GM19452 (cell line): Measurements from ENCODE around the gene KRTAP1-5.
"Not testable (repeated sequence)": the region's sequence is repeated elsewhere in the genome, so short reads cannot be mapped to it uniquely, and the experiment has no call there.

Experiments
- ATAC-seq: cut with Tn5 transposase; IDR thresholded peaks from one replicate; pipeline ENCODE4 v1.9.1; 2021; ENCODE audit not compliant: unreplicated experiment

Gene KRTAP1-5, protein sequence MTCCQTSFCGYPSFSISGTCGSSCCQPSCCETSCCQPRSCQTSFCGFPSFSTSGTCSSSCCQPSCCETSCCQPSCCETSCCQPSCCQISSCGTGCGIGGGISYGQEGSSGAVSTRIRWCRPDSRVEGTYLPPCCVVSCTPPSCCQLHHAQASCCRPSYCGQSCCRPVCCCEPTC

DNA sequence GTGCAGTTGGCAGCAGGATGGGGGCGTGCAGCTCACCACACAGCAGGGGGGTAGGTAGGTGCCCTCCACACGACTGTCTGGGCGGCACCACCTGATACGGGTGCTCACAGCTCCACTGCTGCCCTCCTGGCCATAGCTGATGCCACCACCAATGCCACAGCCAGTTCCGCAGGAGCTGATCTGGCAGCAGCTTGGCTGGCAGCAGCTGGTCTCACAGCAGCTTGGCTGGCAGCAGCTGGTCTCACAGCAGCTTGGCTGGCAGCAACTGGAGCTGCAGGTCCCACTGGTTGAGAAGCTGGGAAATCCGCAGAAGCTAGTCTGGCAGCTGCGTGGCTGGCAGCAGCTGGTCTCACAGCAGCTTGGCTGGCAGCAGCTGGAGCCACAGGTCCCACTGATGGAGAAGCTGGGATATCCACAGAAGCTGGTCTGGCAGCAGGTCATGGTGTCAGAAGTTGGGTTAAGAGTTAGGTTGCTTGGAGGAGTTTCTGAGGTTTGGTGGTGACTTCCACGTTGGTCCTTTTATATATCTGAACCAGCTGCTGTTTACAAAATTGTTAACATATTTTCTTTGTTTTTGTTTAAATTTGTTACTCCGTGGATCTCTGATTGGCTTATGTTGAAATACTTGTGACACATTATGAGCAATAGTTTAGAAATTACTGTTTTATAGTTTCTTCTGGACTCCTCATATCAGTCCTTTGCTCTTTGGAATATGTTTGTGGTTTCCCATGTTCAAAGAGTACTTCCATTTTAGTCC is at the start of gene KRTAP1-5:
Gene KRTAP1-5, minus strand, starts transcription at position 494 of the 757 bp plus-strand sequence. Its CDS starts 53 bp downstream, at position 441.
- no peak for ATAC-seq

DNA sequence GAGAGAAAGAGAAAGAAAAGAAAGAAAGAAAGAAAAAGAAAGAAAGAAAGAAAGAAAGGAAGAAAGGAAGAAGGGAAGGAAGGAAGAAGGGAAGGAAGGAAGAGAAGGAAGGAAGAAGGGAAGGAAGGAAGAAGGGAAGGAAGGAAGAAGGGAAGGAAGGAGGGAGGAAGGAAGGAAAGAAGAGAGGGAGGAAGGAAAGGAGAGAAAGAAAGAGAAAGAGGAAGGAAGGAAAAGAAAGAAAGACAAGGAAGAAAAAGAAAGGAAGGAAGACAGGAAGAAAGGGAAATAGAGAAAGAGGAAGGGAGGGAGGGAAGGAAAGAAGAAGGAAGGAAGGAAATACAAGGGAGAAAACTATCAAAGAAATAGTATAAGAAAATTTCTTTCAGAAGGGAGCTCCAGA is 49.8 kb upstream of the KRTAP1-5 start:
- no peak for ATAC-seq

DNA sequence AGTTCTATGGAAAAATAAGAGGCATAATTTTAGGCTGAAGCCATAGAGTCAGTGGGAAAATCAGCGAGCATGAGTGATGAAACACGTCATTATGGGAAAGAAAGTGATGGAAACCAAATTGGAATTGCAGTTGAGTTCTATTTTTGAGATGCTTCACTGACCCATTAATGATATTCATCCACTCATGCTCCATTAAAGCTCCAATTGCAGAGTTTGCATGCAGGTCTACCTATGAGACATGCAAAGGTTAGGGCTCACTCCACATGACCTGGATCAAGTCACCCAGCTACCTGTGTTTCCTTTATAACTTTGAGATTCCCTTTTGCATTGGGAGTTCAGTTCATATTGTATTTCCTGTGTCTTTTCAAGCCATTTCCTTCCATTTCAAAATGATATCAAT is 46.7 kb upstream of the KRTAP1-5 start:
- ATAC-seq: no peak

DNA sequence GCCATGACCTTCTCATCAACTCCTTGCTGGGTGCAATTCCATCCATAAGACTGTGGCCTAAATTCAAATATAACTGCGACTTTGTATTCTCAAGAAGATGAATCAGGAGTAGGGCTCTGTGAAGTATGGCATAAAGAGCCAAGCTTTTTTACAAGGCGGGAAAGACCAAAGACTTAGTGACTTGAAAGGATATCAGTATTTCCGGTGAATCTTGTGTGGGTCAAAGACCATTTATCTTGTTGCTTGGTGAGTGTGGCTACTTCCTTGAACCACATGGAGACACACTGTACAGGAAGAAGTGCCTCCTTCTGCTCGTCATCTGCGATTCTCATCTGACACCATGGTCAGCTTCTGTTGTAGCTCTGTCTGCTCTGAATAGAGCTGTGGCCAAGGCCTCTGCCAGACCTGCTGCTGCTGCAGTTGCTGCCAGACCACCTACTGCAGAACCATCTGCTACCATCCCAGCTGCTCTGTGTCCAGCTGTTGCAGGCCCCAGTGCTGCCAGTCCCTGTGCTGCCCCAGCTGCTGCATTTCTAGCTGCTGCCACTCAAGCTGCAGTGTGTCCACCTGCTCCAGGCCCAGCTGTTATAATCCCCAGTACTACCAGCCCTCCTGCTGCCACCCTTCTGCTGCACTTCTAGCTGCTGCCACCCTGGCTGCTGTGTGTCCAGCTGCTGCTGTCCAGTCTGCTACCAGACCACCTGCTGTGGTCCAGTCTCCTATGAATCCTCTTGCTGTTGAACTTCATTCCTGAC is 44.8 kb upstream of the KRTAP1-5 start:
- ATAC-seq: no peak

DNA sequence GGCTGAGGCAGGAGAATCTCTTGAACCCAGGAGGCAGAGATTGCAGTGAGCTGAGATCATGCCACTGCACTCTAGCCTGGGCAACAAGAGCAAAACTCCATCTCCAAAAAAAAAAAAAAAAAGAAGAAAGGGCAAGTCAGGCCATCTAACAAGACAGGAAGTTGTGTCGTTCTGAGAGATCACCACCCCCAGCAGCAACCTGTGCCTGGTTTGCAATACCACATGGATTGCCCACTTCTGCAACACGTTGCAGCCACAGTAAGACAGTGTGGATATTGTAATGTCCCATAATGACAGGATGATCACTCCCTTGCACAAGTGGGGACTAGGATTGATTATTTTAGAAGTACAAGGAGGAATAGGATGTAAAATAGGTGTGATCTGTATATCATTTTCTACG is 42.0 kb upstream of the KRTAP1-5 start:
- no peak for ATAC-seq

DNA sequence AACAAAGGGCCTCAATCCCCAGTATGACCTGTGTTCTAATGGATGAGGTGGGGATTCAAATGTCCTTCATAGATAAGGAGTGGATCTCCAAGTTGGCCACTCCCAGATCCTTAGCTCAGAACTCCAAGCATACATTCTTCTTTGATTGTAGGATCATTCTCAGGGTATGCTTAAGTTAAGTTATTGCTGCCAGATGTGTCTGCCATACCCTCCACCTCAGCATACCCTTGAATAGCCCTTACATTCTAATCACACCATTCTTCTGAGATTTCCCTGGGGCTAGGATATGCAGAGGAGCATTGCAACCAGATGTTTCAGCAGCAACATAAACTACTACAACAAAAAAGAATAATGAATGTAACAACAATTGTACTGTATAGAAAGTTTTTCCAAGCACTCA is 40.3 kb upstream of the KRTAP1-5 start:
- ATAC-seq: no peak

DNA sequence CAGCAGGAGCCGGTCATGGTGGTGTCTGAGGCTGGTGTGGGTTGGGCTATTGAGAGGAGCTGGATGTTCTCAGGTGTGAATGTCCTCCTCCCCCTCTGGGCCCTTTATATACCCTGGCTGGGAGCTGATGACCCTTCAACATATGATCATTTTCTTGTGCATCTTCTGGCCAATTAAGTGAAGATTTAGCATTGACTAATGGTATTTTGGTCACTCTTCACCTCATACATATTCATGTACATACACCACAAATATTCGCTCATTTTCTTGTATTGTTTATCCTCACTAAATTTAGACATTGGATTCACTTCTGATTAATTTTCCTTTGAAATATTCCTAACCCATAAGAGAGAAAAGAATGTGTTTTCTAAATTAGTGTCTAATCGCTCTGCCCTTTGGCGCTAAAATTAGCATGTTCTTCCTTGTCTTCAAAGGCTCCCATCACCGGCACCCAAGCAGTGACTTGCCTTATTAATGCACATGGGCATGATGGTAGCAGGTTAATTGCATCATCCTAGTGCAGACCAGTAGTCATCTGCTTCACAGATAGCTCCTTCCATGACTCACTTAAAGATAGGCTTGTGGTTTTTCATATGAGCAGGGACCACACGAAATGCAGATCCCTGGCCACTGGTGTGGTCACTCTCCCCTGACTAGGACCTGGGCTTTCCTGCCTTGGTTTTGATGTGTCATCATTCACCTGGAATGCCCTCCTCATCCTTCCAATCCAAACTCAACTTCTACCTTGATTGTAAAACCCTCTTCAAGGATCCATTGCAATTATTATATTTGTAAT is 39.0 kb upstream of the KRTAP1-5 start, which contains the start of gene KRTAP2-4:
Gene KRTAP2-4, minus strand, starts transcription at position 51 of the 796 bp plus-strand sequence. Its CDS starts 34 bp downstream, at position 17.
- ATAC-seq: no peak

DNA sequence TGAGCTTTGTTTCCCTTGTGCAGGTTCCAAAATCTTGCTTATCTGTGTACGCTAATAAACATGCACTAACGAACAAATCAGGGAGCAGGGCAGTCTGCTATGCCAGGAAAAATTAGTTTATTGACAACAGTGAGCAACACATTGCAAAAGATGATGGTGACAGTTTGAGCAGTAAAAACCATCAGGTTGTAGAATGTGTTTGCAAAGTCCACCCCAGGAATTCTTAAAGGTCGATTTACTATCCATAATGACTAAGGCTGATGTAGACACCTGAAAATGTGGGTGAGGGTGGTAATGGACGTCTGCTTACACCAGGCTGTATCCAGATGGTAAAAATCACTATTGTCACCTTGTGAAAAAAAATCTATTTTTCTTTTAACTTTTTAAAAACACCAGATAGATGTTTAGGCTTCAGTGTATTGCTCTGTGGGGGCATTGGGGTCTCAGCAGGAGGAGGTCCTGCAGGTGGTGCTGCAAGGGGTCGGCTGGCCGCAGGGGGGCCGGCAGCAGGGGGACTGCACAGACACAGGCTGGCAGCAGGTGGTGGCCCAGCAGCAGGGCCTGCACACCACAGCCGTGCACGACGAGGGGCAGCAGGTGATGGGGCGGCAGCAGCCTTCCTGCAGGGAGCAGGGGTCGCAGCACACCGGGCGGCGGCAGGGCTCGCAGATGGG is 38.1 kb upstream of the KRTAP1-5 start:
- not testable (repeated sequence) for ATAC-seq

DNA sequence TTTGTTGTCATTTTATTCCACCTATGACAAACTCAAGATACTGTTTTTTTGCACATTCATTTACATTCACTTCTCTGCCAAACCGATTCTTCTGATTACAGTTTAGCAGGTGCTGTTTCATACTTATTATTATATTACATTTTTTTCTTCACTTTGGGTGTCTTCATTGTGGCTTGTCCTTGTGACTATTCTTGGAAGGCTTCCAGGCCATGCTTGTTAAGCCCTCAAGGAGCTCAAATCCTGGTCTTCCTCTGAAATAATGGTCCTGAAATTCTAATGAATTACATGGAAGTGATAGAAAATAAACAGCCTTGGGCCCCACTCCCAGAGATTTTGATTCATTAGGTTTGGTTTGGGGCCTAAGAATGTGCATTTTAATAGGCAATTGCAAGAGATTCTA is 37.3 kb upstream of the KRTAP1-5 start:
- ATAC-seq: no peak

DNA sequence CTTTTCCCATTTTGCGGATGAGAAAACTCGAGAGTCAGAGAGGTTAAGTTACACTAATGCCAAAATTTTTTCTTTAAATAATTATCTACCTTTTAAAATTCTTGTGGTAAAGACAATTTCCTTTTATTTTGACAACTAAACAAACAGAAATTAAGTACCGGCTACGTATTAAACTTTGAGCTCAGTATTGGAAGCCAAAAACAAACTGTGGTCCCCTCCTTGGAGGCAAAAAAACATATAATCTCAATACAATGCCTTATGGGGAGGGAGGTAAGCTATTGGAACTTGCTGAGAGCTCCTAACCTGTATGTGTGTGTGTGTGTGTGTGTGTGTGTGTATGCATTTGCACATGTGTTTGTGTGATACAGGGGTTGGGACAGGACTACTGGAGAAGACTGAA is 36.4 kb upstream of the KRTAP1-5 start:
- no peak for ATAC-seq

DNA sequence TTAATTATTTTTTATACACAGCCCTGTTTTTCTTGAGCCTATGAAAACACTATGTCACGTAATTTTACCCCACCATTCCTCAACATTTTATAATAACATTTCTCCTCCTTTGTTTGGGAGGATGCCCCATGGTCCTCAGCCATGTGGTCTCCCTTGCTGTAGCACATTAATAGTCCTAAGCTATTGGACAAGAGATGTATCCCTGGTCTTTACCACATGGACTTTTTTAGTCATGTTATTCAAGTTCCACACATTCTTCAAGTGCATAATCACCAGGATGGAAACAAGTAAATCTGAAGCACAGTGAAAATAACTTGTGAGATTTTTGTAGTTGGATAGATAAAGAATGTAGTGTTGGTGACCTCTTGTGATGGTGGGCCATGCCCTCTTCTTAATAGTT is 35.0 kb upstream of the KRTAP1-5 start:
- no peak for ATAC-seq

DNA sequence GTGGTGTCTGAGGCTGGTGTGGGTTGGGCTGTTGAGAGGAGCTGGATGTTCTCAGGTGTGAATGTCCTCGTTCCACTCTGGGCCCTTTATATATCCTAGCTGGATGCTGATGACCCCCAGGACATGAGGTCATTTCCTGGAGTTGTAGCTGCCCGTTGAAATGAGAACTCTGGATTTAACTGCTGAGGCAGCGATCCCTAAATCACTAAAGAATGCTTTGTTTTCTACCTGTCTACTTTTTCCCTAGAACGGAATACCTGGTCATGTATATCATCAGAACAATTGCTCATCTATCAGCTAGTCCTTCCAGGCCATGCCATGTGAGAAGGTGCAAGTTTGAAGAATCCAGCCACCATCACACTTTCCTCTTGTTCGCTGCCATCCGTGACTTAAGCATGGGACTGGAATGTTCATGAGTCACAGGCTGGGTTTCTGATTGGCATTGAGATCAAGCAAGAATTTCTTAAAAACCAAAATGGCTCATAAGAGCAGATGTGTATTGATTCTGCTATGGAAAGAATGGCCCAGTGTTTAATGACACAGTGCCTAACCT is 33.1 kb upstream of the KRTAP1-5 start, which contains the start of gene KRTAP2-3:
Gene KRTAP2-3, minus strand, starts transcription at position 63 of the 553 bp plus-strand sequence. CDS start 64 bp downstream, outside the sequence.
- no peak for ATAC-seq

DNA sequence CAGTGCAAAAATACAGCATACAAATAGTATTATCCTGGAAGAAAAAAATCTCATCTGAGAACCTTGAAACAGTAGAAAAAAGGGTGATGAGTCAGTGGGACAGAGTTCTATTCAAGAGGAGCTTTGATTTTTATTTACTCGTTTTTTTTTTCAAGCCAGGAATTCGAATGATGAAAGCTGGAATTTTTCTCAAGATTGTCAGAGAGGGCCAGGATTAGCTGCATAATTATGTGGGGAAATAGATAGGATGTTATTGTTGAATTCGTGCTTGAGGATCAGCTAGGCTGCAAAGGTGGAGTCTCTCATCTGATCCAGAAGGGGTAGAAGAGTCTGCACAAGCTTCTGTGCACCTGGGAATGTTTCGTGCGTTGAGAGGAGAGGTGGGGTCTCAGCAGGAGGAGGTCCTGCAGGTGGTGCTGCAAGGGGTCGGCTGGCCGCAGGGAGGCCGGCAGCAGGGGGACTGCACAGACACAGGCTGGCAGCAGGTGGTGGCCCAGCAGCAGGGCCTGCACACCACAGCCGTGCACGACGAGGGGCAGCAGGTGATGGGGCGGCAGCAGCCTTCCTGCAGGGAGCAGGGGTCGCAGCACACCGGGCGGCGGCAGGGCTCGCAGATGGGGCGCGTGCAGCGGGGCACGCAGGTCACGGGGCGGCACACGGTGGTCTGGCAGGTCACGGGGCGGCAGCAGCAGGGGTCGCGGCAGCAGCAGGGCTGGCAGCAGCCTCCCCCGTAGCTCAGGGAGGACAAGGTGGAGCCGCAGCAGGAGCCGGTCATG is 32.5 kb upstream of the KRTAP1-5 start:
- not testable (repeated sequence) for ATAC-seq

DNA sequence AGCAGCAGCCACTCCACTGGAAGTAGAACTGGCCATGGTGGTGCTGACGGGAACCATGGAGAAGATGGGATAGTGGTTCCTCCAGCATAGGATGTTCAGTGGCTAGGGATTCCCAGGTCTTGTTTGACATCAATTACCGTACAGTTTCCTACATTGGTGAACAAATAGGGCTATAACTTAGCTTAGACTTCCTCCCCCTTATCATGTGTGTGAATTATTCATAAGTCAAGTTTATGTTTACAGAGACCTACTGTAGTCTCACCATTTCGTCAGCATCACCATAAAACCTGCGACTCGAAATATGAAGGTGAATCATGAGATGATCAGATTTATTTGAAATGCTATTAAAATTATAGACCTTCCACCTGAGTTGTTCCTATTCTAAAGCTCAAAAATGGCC is 31.7 kb upstream of the KRTAP1-5 start:
- no peak for ATAC-seq

DNA sequence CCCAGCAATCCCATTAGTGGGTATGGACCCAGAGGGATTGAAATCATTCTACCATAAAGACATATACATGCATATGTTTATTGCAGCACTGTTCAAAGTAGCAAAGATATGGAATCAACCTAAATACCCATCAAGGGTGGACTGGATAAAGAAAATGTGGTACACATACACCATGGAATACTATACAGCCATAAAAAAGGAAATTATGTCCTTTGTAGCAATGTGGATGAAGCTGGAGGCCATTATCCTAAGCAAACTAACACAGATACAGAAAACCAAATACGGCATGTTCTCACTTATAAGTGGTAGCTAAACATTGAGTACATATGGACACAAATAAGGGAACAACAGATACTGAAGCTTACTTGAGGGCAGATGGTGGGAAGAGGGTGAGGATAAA is 30.5 kb upstream of the KRTAP1-5 start:
- no peak for ATAC-seq

DNA sequence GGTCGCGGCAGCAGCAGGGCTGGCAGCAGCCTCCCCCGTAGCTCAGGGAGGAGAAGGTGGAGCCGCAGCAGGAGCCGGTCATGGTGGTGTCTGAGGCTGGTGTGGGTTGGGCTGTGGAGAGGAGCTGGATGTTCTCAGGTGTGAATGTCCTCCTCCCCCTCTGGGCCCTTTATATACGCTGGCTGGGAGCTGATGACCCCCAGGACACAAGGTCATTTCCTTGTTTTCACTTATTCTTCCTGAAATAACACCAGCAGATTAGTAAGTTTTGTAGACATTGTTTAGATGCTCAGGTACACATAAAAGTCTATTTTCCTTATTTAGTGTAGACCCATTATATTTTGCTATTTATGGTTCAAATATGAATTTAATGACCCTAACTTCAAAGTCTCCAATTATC is 28.1 kb upstream of the KRTAP1-5 start, which contains the start of gene KRTAP2-2:
Gene KRTAP2-2, minus strand, starts transcription at position 101 of the 400 bp plus-strand sequence. Its CDS starts 19 bp downstream, at position 82.
- ATAC-seq: not testable (repeated sequence)

DNA sequence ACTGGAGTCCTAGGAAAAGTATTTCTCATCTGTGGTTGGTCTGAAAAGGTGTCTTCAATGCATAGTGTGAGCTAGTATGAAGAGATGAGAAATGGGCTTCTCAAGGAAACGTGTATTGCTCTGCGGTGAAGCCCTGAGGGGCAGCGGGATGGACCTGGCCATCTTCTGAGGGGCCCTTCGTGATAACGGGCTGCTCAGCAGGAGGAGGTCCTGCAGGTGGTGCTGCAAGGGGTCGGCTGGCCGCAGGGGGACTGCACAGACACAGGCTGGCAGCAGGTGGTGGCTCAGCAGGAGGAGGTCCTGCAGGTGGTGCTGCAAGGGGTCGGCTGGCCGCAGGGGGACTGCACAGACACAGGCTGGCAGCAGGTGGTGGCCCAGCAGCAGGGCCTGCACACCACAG is 27.5 kb upstream of the KRTAP1-5 start:
- ATAC-seq: not testable (repeated sequence)

DNA sequence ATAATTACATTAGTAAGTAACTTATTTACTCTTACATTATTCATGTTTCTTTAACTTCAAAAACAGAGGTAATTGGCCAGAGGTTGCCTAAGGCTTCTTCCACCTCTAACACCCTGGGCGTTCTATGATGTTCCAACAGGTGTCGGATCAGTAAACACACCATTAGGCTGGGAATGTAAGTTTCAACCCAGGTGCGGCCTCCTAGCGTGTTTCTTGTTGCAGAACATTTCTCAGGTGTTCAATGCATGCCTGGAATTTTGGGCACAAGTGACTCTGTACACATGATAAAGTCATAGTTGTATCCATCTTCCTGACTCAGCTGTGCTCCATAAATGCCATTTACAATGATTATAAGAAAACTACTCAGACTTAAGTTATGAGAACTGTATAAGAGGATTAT is 27.0 kb upstream of the KRTAP1-5 start:
- ATAC-seq: no peak

DNA sequence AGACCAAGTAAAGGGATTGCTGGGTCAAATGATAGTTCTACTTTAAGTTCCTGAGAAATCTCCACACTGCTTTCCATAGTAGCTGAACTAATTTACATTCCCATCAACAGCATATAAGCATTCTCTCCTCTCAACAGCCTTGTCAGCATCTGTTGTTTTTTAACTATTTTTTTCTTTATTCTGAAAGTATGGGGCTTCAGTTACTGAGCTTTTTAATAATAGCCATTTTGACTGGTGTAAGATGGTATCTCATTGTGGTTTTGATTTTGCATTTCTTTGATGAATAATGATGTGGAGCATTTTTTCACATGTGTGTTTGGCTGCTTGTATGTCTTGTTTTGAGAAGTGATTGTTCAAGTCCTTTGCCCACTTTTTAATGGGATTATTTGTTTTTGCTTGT is 25.6 kb upstream of the KRTAP1-5 start:
- no peak for ATAC-seq
